Fibroblast of pulmonary artery (primary cell): Measurements from ENCODE around the gene STKLD1.

ENCODE experiments used
- DNase-seq: peaks from one replicate; pipeline ENCODE4 v3.0.0-alpha.2; 2010; ENCODE audit warnings: low read depth
- H3K4me3 ChIP-seq: replicated peaks from 2 replicates; pipeline ENCODE4 v1.5.1; 2011; ENCODE audit warnings: low read depth, mild to moderate bottlenecking, control low read depth, low read length, moderate library complexity
- TF ChIP-seq, protein P1 (sequence below): IDR thresholded peaks from 2 replicates; pipeline ENCODE4 v1.5.1; 2011; ENCODE audit warnings: mild to moderate bottlenecking, control low read depth, low read length, inconsistent platforms; ENCODE audit errors: missing control alignments

Gene STKLD1

DNA sequence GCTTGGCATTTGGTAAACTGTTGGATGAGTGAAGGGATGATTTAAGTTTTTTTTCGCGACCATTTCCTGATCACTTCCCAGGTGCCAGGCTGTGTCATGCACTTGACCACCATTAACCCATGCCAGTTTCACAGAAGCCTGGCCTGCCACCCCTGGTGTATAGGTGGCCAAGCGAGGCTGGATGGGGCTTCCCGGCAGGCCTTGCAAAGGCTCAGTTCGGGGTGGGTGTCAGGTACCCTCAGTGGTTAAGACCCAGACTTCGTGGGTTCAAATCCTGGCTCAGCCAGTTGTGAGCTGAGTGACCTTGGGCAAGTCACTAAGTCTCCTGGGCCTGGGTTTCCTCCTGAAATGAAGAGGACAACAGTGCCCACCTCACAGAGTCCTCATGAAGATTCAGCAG, 30.6 kb upstream of the STKLD1 start:
- H3K4me3 ChIP-seq = no peak overlapping the region
- TF ChIP-seq, protein P1, sequence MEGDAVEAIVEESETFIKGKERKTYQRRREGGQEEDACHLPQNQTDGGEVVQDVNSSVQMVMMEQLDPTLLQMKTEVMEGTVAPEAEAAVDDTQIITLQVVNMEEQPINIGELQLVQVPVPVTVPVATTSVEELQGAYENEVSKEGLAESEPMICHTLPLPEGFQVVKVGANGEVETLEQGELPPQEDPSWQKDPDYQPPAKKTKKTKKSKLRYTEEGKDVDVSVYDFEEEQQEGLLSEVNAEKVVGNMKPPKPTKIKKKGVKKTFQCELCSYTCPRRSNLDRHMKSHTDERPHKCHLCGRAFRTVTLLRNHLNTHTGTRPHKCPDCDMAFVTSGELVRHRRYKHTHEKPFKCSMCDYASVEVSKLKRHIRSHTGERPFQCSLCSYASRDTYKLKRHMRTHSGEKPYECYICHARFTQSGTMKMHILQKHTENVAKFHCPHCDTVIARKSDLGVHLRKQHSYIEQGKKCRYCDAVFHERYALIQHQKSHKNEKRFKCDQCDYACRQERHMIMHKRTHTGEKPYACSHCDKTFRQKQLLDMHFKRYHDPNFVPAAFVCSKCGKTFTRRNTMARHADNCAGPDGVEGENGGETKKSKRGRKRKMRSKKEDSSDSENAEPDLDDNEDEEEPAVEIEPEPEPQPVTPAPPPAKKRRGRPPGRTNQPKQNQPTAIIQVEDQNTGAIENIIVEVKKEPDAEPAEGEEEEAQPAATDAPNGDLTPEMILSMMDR = no peak
- no peak for DNase-seq

- peak overlapping the region; percentile 100 for H3K4me3 ChIP-seq
- DNase-seq = no peak
- TF ChIP-seq, protein P1 = no peak
Measured at GRCh38 chr9:133346021-133346785, 30.0 kb upstream of the STKLD1 start.

- TF ChIP-seq, protein P1 = no peak
- DNase-seq = peak; percentile 39
- peak overlapping the region; percentile 100 for H3K4me3 ChIP-seq
Measured at GRCh38 chr9:133347515-133347984, 28.6 kb upstream of the STKLD1 start.

- TF ChIP-seq, protein P1 = no peak
- peak; percentile 98 for DNase-seq
- peak within 1 kb of the TSS; percentile 100 for H3K4me3 ChIP-seq
Measured at GRCh38 chr9:133347985-133348717, 28.0 kb upstream of the STKLD1 start, which contains the start of the genes MED22 and RPL7A. Gene MED22, minus strand, starts transcription at chr9:133348131. Its CDS starts 1,469 bp downstream, at chr9:133346662. Gene RPL7A, plus strand, starts transcription at chr9:133348218. Its CDS starts 26 bp downstream, at chr9:133348244.

DNA sequence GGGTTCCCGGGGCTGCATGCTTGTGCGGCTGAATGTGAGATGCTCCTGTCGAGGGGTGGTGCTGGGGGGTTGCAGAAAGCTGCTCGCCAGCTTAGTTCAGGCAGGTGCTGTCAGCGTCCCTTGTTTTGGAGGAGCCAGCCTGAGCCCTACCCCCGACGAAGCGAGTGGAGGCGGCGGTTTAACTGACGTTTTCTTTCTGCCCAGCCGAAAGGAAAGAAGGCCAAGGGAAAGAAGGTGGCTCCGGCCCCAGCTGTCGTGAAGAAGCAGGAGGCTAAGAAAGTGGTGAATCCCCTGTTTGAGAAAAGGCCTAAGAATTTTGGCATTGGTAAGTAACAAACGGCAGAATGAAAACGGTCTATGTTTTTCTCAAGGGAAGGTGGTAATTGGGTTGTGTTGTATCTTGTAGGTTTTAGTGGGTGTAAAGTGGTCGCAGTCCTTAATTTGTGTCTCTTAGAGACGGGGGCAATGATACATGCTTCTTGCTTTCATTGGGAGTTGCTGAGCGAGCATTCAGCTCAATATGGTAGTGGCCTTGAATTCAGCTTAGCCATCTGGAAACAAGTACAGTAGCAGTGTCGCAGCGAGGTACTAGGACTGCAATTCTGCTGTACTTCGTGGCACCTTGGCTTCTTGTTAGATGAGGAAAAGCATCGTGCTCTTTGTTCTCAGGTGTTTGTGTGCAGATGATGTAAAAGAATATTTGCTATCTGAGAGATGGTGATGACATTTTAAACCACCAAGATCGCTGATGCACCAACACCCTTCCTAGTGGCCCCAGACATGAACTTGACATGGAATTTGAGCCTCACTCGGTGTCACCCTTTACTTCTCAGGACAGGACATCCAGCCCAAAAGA, 27.2 kb upstream of the STKLD1 start:
- peak overlapping the region; percentile 100 for H3K4me3 ChIP-seq
- DNase-seq = no peak
- TF ChIP-seq, protein P1 = no peak

DNA sequence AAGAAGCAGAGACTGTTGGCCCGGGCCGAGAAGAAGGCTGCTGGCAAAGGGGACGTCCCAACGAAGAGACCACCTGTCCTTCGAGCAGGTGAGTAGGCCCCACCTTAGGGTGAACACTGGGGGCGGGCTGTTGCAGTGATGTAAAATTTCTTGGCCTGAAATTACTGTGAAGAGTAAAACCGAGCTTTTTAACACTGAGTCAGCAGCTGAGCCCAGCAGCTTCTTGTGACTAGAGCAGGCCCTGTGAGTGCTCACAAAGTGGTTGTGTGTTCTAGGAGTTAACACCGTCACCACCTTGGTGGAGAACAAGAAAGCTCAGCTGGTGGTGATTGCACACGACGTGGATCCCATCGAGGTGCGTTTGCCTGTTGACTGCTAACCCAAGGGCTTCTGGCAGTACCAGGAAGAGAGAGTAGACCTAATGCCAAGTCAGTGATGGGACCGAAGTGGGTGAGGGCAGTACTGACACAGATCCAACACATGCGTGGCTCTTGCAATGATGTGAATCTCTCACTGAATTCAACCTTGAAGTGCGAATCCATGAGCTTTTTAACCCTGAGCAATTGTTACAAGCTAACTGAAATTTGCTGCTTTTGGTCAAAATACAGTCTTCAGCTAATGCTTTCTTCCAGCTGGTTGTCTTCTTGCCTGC, 26.1 kb upstream of the STKLD1 start:
- no peak for DNase-seq
- TF ChIP-seq, protein P1 = no peak
- H3K4me3 ChIP-seq = peak overlapping the region; percentile 100
